Neuron (in vitro differentiated cells): ENCODE measurements around the gene WRNIP1.

ENCODE experiments used
- H2AFZ ChIP-seq: one replicate; pipeline ENCODE4 v1.6.1; 2013; ENCODE audit warnings: low read depth, mild to moderate bottlenecking, inconsistent platforms, low read length, moderate library complexity
- H3K27me3 ChIP-seq: one replicate; pipeline ENCODE4 v1.6.1; 2013; ENCODE audit warnings: low read length; ENCODE audit not compliant: insufficient read depth
- H3K36me3 ChIP-seq: one replicate; pipeline ENCODE4 v1.6.1; 2013; ENCODE audit warnings: low read length; ENCODE audit not compliant: insufficient read depth
- H3K4me1 ChIP-seq: one replicate; pipeline ENCODE4 v1.6.1; 2013; ENCODE audit warnings: low read length; ENCODE audit not compliant: insufficient read depth
- H3K4me3 ChIP-seq: 2 replicates; pipeline ENCODE4 v1.5.1; 2013; ENCODE audit warnings: mild to moderate bottlenecking, low read length, moderate library complexity
- H3K9me3 ChIP-seq: one replicate; pipeline ENCODE4 v1.6.1; 2013; ENCODE audit warnings: low read length

WRNIP1 gene

GRCh38 chr6:2732503-2733089, 32.6 kb upstream of the WRNIP1 start:
- Histone ChIP-seq H3K9me3 (no peaks in the 10 kb centered on the region), H3K27me3 (no peaks in the 10 kb centered on the region), H3K4me1 (peaks cover 23% of the 10 kb centered on the region), H3K36me3 (no peaks in the 10 kb centered on the region), H3K4me3 (no peak overlapping the region), H2AFZ (no peak overlapping the region)

GRCh38 chr6:2733324-2733723, 31.9 kb upstream of the WRNIP1 start:
- Histone ChIP-seq H2AFZ (no peak overlapping the region), H3K36me3 (no peaks in the 10 kb centered on the region), H3K4me3 (no peak overlapping the region), H3K4me1 (peaks cover 28% of the 10 kb centered on the region), H3K9me3 (no peaks in the 10 kb centered on the region), H3K27me3 (no peaks in the 10 kb centered on the region)

GRCh38 chr6:2733736-2734480, 31.3 kb upstream of the WRNIP1 start:
- Histone ChIP-seq H3K4me1 (peaks cover 34% of the 10 kb centered on the region), H3K36me3 (no peaks in the 10 kb centered on the region), H3K27me3 (no peaks in the 10 kb centered on the region), H2AFZ (no peak overlapping the region), H3K4me3 (no peak overlapping the region), H3K9me3 (no peaks in the 10 kb centered on the region)

GRCh38 chr6:2734488-2735166, 30.6 kb upstream of the WRNIP1 start:
- Histone ChIP-seq H2AFZ (no peak overlapping the region), H3K4me1 (peaks cover 41% of the 10 kb centered on the region), H3K36me3 (no peaks in the 10 kb centered on the region), H3K27me3 (no peaks in the 10 kb centered on the region), H3K4me3 (no peak overlapping the region), H3K9me3 (no peaks in the 10 kb centered on the region)

GRCh38 chr6:2737885-2738284, 27.3 kb upstream of the WRNIP1 start:
- Histone ChIP-seq H3K4me1 (peaks cover 33% of the 10 kb centered on the region), H3K27me3 (no peaks in the 10 kb centered on the region), H3K4me3 (no peak overlapping the region), H2AFZ (no peak overlapping the region), H3K9me3 (no peaks in the 10 kb centered on the region), H3K36me3 (no peaks in the 10 kb centered on the region)

- Histone ChIP-seq H3K4me3 (no peak overlapping the region), H3K4me1 (peaks cover 33% of the 10 kb centered on the region), H3K36me3 (no peaks in the 10 kb centered on the region), H3K27me3 (no peaks in the 10 kb centered on the region), H3K9me3 (no peaks in the 10 kb centered on the region), H2AFZ (no peak overlapping the region)
Observed at GRCh38 chr6:2738373-2738979, 26.7 kb upstream of the WRNIP1 start.

GRCh38 chr6:2739335-2739734, 25.9 kb upstream of the WRNIP1 start:
- no peaks in the 10 kb centered on the region for H3K9me3 ChIP-seq
- H3K4me3 ChIP-seq = no peak overlapping the region
- peaks cover 28% of the 10 kb centered on the region for H3K4me1 ChIP-seq
- H3K36me3 ChIP-seq = no peaks in the 10 kb centered on the region
- H3K27me3 ChIP-seq = no peaks in the 10 kb centered on the region
- no peak overlapping the region for H2AFZ ChIP-seq

GRCh38 chr6:2740581-2740980, 24.6 kb upstream of the WRNIP1 start:
- no peaks in the 10 kb centered on the region for H3K27me3 ChIP-seq
- peaks cover 23% of the 10 kb centered on the region for H3K4me1 ChIP-seq
- H3K36me3 ChIP-seq = no peaks in the 10 kb centered on the region
- no peaks in the 10 kb centered on the region for H3K9me3 ChIP-seq
- no peak overlapping the region for H3K4me3 ChIP-seq
- H2AFZ ChIP-seq = no peak overlapping the region

- no peaks in the 10 kb centered on the region for H3K9me3 ChIP-seq
- peaks cover 27% of the 10 kb centered on the region for H3K4me1 ChIP-seq
- H3K27me3 ChIP-seq = no peaks in the 10 kb centered on the region
- no peak overlapping the region for H3K4me3 ChIP-seq
- no peak overlapping the region for H2AFZ ChIP-seq
- no peaks in the 10 kb centered on the region for H3K36me3 ChIP-seq
Observed at GRCh38 chr6:2741756-2742155, 23.4 kb upstream of the WRNIP1 start.

GRCh38 chr6:2743280-2744208, 21.6 kb upstream of the WRNIP1 start:
- no peak overlapping the region for H2AFZ ChIP-seq
- H3K4me1 ChIP-seq = peaks cover 22% of the 10 kb centered on the region
- no peak overlapping the region for H3K4me3 ChIP-seq
- no peaks in the 10 kb centered on the region for H3K36me3 ChIP-seq
- H3K27me3 ChIP-seq = no peaks in the 10 kb centered on the region
- H3K9me3 ChIP-seq = no peaks in the 10 kb centered on the region

- peaks cover 17% of the 10 kb centered on the region for H3K4me1 ChIP-seq
- H3K36me3 ChIP-seq = no peaks in the 10 kb centered on the region
- no peaks in the 10 kb centered on the region for H3K9me3 ChIP-seq
- no peak overlapping the region for H2AFZ ChIP-seq
- H3K4me3 ChIP-seq = no peak overlapping the region
- no peaks in the 10 kb centered on the region for H3K27me3 ChIP-seq
Observed at GRCh38 chr6:2744209-2744771, 20.9 kb upstream of the WRNIP1 start.

GRCh38 chr6:2744778-2745177, 20.4 kb upstream of the WRNIP1 start:
- peaks cover 17% of the 10 kb centered on the region for H3K4me1 ChIP-seq
- H3K4me3 ChIP-seq = no peak overlapping the region
- H3K27me3 ChIP-seq = no peaks in the 10 kb centered on the region
- H3K36me3 ChIP-seq = no peaks in the 10 kb centered on the region
- no peak overlapping the region for H2AFZ ChIP-seq
- no peaks in the 10 kb centered on the region for H3K9me3 ChIP-seq
